IPS DF 4.7 (cell line): ENCODE results near the gene FBXO3.
"Not testable (repeated sequence)": the region's sequence is repeated elsewhere in the genome, so short reads cannot be mapped to it uniquely, and the experiment has no call there.

ENCODE experiments used
- DNase-seq: peaks from one replicate; pipeline ENCODE4 v3.0.0-alpha.2; 2013; ENCODE audit warnings: low spot score; ENCODE audit errors: extremely low read depth

FBXO3 gene

DNA sequence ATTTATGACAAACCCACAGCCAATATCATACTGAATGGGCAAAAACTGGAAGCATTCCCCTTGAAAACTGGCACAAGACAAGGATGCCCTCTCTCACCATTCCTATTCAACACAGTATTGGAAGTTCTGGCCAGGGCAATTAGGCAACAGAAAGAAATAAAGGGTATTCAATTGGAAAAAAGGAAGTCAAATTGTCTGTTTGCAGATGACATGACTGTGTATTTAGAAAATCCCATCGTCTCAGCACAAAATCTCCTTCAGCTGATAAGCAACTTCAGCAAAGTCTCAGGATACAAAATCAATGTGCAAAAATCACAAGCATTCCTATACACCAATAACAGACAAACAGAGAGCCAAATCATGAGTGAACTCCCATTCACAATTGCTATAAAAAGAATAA lies 46.8 kb downstream of the FBXO3 start:
- not testable (repeated sequence) for DNase-seq

DNA sequence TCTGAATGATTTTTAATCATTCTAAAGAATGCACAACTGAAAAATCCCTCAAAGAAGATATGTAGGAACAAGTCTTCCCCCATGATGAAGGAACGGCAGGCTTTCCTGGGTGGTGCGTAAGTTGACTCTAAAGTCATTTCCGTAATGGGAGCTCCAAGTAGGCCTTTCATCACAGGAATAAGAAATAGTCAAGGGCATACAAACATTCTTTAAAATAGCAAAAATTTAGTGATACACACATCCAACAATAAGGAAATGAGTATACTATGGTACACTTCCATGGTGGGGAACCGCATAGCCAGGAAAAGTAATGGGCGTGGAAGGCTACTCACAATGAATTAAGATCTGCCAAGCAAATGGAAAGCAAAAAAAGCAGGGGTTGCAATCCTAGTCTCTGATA lies 48.8 kb downstream of the FBXO3 start:
- DNase-seq: no peak

DNA sequence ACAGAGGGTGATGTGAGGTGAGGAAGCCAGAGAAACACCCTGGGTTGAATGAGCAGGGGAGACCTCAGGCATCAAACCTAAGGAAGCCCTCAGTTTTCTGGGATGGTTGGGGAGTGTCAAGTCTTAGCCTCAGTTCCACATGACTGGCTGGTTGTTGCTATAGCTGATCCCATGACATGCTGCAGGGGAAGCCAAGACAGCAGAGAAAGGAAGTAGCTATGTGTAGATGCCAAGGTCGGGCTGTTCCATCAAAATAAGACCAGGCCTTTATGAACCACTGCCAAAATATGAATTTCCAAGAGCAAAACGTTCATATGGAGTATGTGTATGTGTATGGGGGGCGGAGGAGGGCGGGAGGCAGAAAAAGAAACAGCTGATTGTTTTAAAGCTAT lies 49.7 kb downstream of the FBXO3 start:
- DNase-seq: no peak

DNA sequence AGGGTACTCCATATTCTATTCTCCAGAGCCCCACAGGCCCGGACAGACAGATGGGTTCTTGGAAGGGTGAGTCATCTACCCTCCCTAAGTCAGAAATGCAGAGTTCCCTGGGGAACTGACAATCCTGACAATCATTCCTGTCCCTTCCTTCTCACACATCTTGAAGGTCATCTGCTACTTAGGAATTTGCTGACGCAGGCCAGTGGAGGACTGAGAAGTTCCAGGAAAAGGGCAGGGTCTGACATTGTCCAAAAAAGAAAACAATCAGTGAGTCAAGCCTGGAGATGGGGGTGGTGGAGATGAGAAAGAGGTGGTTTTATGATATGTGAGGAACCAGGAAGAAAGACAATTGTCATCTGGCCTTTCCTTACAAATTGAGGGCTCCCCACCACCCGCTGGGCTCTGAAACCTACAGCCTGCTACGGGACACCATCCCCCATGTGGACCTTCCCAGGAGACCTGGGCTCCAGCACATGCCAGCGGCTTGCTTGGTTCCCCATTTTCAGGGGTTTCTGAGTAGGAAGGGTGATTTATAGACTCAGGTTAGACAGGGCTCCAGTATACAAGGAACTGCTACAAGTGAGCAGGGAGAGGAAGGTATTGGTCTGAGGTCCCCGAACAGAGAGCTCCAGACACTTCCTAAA lies 51.0 kb downstream of the FBXO3 start:
- DNase-seq: no peak

DNA sequence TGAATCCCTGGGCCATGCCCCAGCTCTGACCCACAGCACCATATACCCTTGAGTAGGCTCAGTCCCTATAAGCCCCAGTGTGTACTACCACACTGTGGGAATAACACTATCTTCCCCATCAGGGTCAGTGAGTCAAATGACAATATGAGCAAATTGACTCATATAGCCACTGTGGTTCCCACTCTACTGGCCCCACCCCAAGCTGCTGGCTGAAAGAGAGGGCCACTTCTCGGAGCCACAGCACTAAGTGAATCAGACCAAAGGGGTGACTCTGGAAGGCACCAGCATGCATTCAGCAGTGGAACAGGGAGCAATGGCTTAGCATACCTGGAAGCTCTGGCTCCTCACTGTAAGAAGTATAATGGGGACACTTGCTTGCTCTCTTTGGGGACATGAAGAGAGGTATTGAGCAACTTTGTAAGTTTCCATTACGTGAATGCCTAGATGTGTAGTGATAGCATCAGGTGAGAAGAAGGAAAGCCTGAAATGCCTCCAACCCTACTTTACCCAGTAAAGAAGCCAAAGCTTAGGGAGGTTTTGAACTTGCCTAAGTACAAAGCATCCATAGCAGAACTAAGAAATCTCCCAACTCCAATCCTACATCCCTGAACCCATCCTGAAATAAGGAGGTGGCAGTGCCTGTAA lies 51.6 kb downstream of the FBXO3 start:
- DNase-seq: no peak

DNA sequence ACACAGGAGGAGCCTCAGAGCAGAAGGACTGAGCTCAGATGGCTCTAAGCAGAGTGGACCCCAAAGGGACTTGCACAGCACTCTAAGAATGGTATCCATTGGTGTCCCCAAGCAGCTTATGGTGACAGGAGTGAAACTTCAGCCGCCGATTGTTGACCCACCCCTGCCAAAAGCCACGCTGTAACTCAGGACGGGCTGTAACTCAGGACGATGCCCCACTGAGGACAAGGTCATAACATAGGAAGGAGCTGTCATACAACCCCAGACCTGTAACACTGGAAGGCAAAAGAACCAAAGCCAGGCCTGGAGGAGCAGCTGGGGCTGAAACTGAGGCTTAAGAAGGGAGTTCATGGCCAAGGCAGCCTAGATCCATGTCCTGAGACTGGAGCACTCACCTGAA lies 52.3 kb downstream of the FBXO3 start:
- DNase-seq: no peak

DNA sequence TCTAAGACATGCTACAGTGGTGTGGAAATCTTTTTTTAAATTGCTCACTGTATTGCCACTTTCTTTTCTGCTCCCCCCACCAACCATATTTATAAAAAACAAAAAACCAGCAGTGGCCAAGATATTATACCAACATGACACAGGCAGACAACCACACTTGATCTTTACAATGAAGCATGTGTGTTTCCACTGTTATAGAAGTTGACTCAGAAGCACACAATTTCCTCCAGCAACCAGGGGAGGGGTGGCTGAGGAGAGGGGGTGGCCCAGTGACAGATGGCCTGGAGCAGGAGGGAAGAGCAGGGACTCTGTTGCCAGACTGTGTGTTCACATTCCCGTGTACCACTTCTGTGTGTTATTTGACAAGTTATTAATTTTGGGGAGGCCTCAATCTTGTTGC lies 52.9 kb downstream of the FBXO3 start:
- DNase-seq: no peak

DNA sequence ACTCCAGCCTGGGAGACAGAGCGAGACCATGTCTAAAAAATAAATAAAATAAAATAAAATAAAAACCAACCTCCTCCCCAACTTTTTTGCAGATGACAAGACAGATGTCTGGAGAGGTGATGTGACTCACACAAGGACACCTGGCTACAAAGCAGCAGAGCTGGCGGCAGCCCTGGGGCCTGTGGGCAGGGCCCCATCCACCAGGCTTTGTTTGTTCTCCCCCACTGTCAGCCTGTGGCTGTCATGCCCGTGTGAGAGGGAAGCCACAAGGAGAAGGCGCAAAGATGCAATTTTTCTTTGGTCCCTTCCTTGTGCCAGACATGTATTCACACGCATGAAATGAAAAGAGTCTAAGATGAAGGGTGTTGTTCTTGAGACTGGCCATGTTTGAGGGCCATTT lies 54.7 kb downstream of the FBXO3 start:
- no peak for DNase-seq

DNA sequence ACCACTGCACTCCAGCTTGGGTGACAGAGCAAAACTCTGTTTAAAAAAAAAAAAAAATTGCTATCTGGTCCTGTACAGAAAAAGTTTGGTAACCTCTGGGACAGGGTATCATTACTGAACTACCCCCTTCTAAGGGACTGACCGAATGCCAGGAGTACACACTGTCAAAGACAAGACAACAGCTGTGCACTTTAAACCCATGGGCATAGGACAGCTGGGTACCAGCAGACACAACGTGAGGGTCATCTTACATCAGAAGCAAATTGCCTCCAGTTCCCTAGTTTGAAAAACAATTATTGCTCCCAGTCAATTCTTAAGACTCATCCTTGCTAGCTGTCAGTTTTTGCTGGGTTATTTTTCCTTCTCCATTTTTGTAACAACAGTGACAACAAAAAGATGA lies 55.9 kb downstream of the FBXO3 start:
- DNase-seq: no peak

DNA sequence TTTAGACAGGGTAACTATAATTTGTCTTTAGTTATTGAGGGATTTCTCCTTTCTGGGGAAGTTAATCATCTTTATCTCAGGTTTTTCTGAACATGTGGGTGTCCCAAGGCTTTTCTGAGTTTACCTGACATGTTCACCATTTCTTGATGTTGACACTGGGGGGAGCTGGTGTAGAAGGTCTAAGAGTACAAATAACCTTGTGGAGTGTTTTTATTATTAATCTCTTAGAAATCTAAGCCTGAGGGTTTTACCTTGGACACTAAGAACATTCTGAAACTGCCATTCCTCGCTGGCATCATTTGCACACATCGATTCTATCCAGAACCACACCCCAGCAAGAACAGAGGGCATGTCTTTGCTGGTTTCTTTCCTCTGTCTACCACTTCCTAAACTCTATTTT lies 58.1 kb downstream of the FBXO3 start:
- no peak for DNase-seq

DNA sequence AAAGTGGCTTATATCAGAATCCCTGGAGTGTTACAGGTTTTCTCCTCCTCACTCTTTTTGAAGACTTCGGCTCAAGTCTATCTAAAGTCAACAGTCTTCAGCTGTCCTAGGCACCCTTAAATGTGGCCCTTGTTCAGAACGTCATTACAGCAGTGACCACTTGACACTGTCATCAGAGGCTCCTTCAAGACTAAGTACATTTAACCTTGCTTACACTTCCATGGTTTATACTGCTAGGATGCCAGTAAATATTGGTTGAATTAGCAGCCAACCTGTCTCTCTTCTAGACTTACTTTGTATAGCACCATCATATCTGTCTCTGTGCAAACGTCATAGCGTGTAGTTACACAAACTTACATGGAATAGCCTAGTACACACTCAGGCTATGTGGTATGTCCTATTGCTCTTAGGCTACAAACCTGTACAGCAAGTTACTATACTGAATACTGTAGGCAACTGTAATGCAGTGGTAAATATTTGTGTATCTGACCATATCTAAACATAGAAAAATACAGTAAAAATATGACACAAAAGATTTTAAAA lies 60.4 kb downstream of the FBXO3 start:
- no peak for DNase-seq

DNA sequence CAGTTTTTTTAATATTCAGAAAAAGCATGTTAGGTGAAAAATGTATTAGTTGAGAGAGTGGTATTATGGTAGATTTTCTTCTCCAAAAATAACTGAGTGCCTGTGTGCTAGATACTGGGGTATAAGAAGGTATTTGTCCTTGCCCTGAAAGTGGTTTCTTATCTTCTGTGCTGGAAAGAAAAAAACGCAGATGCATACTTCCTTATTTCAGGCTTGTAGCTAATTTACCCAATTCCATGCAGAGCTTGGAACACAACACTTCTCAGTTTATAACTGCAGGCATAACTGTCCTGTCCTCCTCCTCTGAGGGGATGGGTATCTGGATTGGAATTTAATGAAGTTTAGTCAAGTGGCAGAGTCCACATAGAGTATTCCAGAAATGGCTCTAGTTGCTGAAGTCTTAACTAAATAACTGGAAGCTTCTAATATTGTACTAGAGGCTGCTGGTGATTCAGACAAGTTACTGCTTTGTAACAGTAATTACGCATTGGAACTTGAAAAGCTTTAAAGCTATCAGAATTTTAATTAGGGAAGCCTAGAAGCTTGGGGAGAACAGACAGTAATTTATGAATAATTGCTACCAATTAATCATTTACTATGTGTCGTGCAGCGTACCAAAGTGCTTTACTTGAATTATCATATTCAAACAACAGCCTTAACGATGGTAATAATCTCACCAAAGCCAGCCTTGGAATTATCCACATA lies 61.0 kb downstream of the FBXO3 start:
- DNase-seq: no peak

DNA sequence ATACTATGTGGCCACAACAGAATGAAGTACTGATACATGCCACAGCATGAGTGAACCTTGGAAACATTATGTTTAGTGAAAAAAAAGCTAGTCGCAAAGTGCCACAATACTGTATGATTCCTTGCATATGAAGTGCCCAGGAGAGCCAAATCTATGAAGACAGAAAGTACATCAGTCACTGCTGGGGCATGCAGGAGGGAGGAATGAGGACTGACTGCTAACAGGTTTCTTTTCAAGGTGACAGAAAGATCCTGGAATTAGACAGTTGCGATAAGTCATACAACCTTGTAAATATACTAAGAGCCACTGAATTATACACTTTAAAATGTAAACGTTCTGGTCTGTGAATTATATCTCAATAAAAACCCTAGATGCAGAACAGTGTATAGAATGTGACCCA lies 61.9 kb downstream of the FBXO3 start:
- DNase-seq: no peak

DNA sequence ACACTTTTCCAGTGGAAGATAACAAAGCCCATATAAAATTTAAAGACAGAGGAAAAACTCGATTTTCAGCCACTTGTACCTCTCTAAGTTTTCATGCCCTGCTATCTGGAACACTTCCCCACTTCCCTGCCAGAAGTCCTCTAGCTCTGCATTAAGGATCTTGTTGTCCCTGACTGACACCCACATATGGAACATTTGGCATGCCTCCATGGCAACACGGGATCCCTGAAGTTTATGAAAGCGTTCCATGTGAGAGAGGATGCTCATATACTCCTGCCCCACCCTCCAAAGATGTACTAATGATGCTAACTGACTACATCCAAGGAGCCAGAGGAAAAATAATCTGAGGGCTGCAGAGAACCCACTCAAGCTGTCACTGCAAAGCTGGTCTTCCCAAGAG lies 64.9 kb downstream of the FBXO3 start:
- DNase-seq: no peak

DNA sequence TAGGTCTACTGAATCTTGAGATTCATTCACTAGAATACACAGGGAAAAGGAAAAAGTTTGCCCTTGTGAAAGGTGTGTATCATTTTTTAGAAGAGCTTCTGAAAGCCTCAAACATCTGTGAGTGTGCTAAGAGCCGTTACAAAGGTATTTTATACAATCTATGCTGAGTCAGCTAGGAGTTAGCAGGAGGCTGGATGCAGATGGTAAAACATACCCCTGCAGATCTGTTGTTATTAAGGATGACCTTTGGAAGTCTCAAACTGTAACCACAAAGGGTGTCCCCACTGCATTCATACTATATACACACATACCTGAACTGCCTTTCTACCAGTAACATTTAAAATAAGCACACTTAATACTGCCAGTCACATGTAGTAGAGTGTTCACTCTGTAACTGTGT lies 65.3 kb downstream of the FBXO3 start:
- DNase-seq: no peak

DNA sequence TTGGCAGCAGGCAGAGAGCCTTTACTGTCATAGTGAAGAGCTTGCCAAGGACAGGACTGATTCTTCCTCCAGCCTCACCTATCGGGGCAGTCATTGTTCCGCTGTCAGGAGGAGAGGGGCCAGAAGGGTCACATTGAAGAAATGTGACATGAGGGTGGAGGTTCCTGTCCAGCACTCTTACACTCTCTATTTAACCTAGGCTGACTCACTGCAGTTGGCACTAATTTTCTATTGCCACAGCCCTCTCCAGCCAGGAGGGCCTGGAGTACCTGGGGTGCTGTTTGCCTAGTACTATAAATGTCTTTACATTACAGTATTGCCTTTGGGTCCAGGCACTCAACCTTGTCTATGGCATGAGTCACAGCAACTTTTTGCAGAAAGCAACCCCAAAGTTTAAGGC lies 66.5 kb downstream of the FBXO3 start:
- DNase-seq: not testable (repeated sequence)

DNA sequence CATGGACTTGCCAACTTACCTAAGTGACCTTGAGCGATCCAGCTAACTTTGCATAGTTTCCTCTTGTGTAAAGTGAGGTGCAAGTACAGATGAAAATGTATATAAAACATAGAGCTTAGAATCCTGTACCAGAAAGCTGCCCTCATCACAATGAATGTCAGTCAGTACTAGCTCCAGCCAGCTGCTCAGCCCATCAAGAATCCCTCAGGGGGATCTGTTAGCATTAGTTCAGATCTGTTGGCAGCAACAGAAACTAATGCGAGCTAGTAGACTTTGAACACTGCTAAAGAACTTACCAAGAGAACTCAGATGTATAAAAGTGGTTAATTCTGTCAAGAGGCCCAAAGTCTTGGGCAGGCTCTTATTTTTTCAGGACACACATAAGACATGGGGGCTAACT lies 67.4 kb downstream of the FBXO3 start:
- no peak for DNase-seq

DNA sequence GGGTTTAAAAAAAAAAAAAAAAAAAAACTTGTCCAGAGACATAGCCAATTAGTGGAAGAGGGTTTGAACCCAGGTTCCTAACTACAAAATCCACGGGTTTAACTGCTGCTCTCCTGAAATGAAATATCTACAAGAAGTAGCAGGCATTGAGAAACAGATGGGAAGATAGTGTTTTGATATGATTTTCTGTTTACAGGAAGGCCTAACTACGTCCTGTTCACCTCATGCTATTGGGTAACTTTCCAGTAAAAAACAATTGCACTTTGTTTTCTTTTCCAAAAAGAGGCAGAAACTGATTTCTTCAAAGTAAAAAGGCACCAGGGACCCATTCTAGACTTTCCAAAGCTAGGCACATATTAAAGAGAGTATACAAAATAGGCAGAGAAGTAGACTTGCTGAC lies 67.8 kb downstream of the FBXO3 start:
- DNase-seq: no peak

DNA sequence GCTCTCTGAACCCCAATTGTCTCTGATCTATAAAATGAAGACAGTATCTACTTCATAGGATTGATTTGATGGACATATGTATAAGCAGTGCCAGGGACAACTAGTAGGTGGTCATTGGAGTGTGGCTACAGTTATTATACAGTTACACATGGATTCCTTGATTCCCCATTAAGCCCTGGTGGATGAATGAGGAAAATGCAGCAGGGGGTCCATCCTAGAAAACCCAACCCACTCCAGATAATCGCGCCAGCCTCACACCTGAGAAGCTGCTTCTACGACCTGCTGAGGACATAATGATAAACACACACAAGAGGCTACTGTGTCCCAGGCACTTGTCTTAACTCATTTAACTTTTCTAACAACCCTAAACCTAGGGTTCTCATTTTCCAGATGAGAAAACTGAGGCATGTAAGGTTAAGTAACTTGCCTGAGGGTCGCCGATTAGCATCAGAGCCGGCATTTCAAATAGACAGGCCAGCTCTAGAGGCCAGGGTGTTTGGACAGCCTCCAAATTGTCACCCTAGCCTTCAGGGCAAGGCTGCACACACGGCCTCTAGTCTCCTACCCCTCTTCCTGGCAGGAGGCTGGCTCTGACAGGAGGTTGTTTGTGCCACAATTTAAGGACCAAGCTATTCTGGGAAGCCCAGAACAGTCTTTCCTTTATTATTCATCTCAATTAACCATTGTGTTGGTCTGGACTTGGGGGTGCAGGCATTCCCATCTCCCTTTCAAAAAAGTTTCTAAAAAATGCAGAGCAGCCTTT lies 69.9 kb downstream of the FBXO3 start:
- DNase-seq: no peak

DNA sequence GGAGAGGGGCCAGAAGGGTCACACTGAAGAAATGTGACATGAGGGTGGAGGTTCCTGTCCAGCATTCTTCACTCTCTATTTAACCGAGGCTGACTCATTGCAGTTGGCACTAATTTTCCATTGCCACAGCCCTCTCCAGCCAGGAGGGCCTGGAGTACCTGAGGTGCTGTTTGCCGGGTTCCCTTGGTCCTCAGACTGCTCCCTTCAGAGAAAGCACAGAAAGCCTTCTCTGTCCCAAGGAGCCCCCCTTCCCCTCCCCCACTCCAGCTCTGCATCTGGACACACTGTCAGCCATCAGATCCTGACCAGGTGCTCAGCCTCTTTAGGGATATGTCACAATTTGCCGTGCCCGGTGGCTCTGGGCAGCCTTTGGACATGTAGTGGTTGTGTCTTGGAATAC lies 70.5 kb downstream of the FBXO3 start:
- no peak for DNase-seq

DNA sequence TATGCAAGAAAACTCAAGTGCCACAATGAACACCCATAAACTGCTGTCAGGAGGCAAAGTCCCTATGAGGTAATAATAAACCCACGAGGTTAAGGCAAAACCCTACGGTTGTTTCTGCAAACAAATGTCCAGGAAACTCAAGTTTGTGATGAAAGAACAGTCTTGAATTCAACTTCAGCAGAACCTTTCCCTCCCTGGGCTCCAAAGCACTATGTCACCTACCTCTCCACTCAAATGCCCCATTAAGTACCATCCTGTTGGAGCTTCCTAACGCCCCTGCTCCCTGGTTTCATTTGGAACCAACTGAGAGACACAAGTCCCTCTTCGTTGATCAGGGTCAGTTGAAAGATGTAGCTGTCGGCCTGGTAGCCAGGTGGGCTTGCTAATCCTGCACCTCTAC lies 71.1 kb downstream of the FBXO3 start:
- no peak for DNase-seq
